GM18511 (cell line): ENCODE data around the gene MAP3K20.
A peak's percentile ranks its signal among the peaks of the same experiment; 100 is the strongest.

Experiments
- ATAC-seq: cut with Tn5 transposase; IDR thresholded peaks from one replicate; pipeline ENCODE4 v1.9.1; 2021; ENCODE audit warnings: mild to moderate bottlenecking, moderate library complexity; ENCODE audit not compliant: unreplicated experiment

Gene MAP3K20

GRCh38 chr2:173223871-173224270 is 148.2 kb downstream of the MAP3K20 start:
- ATAC-seq, result no peak

DNA sequence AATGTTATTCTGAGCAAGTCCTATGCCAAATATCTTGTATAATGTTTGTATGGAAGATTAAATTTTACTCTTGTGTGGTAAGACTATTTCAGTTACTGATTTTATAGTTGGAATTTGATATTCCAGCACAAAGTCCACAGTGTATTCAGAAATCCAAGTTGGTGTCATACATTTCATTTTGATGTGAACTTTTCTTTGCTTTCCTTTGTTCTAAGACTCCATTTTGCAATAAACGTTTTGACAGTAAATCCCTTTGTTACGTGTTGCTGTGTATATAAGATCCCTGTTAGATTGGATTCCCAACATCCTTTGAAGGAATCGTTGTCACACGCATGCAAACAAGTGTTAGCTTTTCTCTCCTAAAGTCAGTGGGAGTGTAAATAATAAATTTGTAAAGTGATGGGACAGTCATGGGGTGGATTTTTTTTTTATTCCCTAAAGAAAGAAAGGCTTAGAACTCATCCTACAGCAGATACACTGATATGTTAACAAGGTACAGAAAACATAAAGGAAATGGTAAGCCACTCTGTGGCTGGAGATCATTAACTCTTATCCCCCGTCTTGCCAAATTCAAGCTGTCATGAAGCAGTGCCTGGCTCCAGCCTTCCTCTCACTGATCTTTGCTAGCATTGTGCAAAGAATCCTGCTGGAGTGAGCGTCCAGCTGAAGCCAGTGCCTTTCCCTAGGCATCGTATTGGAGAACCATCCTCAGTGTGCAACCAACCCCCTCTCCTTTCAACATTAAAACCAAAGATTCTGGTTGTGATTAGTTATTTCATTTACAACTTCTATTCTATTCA is 151.5 kb downstream of the MAP3K20 start:
- no peak for ATAC-seq

DNA sequence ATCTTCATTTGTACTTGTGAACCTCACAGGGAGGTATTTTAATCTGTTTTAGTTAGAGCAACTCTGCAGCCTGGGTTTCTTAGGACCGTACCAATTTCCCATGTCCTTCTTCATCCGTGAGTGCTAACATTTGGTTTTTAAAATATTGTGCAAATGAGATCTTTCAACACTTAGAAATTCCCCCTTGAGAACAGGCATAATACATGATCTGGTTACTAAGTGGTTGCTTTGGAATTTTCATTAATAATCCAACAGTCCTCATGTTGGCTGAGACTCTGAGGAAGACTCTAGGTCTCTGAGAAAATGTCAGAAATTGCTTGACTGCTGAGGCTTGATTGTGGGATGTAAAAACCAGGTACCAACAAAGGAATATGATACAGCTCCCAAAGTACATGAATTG is 153.4 kb downstream of the MAP3K20 start:
- ATAC-seq, result no peak

- ATAC-seq, result no peak
These were observed 154.5 kb downstream of the MAP3K20 start for GRCh38 chr2:173230181-173230580.

DNA sequence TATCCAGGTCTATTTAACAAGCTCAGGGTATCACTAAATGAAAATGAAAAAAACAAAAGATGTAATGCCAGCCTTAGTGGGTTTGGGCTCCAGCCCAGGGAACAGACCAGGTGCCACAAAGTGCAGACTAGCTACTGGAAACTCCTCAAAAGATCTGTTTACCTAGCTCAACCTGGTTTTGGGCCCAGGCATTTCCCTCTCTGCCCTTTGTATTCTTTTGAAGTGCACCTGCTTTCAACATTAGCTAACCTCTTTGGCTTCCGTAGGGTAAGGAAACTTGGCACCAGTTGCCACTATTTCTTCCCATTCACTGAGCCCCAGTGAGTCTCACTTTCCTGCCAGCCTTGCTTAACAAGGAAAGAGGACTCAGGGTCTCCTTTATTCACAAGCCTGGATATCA is 155.4 kb downstream of the MAP3K20 start:
- ATAC-seq, result no peak

DNA sequence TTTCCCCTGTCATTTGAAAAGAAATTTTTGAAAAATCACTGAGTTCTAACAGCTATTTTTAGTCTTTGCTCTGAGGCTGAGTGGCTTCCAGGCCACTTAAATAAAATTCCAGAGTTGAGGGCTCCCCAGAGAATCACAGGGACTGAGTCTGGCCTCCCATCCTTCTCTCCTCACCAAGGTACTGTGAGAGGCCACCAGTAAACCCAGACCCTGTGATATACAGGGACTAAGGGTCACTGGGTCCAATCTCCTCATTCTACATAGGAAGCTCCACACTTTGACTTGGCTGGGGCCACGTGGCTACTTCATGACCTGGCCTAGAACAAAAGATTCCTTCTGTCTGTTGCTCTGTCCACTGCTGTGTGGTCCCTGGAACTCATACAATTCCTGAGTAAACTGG is 155.8 kb downstream of the MAP3K20 start:
- no peak for ATAC-seq

GRCh38 chr2:173232956-173233744 is 157.5 kb downstream of the MAP3K20 start:
- no peak for ATAC-seq

GRCh38 chr2:173235947-173236803 is 160.5 kb downstream of the MAP3K20 start:
- ATAC-seq, result no peak

- ATAC-seq, result no peak
These were observed 162.7 kb downstream of the MAP3K20 start for GRCh38 chr2:173238385-173238784.

DNA sequence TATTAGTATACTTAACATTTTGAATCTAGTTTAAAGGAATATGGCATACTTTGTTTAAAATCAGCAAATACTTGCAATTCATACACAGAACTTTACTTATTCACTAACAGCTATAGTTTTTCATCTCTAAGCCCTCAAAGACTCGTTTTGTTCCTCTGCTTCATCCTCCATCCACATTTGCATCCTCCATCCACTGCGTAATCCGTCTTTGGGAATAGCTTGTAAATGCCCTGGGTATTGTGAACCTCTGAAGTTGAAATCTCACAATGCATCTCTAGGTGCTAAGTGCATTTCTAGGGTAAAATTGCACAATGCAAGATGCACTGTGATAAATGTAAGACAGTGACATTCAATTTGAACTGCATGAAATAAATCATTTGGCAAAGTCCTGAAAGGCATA is 163.2 kb downstream of the MAP3K20 start:
- no peak for ATAC-seq

GRCh38 chr2:173239644-173240043 is 164.0 kb downstream of the MAP3K20 start:
- ATAC-seq, result peak; percentile 99

GRCh38 chr2:173240083-173240482 is 164.4 kb downstream of the MAP3K20 start:
- ATAC-seq, result peak; percentile 37

DNA sequence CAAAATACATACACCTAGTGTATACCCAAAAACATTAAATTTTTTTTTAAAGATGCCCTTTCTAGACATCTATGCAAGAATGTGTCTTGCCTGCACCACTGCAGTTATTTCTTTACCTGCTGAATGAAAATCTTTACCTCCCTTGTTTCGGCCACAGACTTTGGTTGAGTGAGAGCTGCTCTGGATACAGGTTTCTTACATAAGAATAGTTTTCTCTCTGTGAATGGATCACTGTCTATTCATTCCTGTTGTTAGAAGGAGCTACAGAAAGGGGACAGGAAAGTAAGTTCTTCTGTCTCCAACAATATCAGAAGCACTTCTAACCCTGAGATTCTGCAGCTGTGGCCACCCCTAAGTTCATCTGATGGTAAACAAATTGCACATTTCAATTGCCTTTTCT is 166.0 kb downstream of the MAP3K20 start:
- ATAC-seq, result no peak

DNA sequence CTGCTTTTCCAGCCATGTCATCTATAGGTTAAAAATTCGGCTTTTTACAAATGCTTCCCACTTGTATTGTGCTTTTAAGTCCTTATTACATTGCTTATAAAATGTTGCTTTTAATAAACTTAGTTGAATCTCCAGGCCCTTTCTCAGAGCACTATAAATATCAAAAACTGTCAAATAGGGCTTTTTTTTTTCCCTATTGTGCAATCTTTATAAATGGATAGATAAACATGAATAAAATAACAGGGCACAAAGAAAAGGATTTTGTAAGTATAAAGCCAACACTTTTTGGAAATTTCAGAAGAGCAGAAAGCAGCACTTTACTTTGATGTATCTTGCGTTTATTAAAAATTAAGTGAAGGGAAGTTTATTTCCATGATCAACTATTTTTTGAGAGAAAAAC is 171.5 kb downstream of the MAP3K20 start:
- ATAC-seq, result no peak

- no peak for ATAC-seq
These were observed 172.7 kb downstream of the MAP3K20 start for GRCh38 chr2:173248381-173248780.

DNA sequence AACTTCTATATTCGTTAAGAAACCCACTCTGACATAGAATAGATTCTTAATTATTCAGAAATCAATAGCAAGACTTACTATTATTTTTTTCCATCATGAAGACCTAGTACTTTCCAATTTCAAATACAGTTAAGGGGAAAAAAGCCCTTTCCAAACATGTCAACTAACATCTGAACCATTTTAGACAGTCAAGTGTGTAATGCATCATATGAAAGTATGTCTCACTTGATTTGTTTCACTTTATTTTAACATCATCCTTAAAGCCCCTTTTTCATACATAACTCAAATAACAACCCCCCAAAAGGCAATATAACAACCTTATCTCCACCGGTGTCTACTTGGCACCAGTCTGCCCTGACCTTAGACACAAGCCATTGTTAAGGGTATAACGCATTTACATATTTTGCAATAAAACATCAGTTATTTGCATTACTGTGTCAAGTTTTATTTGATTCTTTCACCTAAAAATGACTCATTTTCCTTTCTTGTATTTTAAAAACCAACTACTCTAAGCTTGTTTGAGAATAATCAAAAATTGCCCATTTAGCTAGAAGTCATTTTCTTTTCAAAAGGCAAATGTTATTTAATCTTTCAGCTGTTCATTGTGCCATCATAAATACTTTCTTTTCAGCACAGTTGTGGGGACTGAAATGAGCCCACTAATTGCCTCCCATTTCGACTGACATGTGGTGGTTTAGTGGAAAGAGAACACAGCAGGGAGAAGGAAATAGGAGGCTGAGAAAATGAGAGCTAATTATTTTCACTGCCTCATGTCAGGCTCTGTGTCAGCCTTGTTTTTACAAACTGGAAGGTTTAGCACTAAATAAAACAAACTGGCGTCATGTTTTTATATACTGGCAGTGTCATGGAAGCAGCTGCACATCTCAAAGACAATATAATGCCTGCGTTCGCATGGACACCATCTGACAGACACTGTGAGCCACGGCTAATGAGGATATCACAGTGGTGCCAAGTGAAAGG is 174.3 kb downstream of the MAP3K20 start:
- ATAC-seq, result no peak

DNA sequence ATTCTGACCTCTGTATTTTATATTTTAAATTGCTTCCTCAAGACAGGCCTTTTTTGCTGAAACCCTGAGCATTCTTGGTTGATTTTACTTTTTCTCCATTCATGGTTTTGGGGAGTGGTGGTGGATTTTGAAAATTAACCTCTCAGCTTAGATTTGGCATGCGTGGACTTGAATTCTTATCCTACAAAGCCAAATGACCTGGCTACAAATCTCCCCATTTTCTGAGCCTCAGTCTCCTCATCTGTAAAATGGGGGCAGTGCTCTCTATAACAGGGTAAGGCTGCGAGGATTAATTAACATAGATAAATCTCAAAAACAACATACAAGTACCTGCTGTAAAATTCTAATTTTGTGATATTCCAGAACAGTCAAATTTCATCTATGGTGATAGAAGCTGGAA is 175.6 kb downstream of the MAP3K20 start:
- ATAC-seq, result no peak

- ATAC-seq, result no peak
These were observed 176.9 kb downstream of the MAP3K20 start for GRCh38 chr2:173252581-173252980.

DNA sequence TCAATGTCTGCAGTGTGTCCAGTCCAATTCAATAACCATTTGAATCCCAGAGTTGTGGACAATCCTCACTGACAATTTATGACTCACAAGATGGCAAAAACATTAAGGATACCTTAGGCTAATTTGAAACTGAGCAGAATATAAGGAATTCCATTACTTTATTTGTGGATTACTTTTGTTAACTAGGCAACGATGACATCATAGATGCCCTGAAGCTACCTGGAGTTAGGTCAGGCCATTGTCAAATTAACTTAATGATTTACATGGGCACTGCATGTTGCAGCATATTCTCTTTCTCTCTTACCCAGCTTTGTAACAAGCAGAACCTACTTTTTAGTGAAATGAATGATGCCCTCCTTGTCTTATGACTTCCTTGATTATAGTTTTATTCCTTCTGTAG is 179.0 kb downstream of the MAP3K20 start:
- ATAC-seq, result no peak

DNA sequence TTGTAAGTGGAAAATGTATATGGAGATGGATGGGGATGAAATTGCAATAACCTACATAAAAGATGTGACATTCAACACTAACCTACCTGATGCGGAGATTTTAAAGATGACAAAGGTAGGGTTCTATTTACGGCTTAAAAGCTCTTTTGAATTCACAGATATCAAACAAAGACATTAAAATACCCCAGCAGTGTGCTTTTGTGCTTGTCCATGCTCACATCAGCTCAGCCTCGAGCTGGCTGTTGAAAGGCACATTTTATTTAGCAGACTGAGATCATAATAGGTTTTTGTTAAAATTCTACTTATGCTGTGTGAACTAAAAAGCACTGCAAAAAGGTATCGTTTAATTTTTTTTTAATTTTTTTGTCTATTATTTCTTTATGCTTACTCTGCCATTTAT is 183.1 kb downstream of the MAP3K20 start:
- no peak for ATAC-seq
